HCEC 1CT (cell line): Measurements from ENCODE around the gene ESPL1.
"Not testable (repeated sequence)": the region's sequence is repeated elsewhere in the genome, so short reads cannot be mapped to it uniquely, and the experiment has no call there.

Source experiments
- DNase-seq: peaks from one replicate; pipeline ENCODE4 v3.0.0-alpha.2; 2017

Gene ESPL1

DNA sequence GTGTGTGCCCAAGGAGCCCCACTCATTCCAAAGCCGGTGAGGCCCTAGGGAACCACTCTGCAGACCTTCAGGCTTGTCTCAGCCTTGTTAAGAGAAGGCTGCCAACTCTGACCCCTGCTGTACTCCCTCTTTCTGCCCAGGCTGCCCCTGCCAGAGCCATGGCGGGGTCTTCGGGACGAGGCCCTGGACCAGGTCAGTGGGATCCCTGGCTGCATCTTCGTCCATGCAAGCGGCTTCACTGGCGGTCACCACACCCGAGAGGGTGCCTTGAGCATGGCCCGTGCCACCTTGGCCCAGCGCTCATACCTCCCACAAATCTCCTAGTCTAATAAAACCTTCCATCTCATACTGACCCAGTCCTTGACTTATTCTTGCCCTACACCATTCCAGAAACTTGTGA is 38.7 kb downstream of the ESPL1 start:
- no peak for DNase-seq

DNA sequence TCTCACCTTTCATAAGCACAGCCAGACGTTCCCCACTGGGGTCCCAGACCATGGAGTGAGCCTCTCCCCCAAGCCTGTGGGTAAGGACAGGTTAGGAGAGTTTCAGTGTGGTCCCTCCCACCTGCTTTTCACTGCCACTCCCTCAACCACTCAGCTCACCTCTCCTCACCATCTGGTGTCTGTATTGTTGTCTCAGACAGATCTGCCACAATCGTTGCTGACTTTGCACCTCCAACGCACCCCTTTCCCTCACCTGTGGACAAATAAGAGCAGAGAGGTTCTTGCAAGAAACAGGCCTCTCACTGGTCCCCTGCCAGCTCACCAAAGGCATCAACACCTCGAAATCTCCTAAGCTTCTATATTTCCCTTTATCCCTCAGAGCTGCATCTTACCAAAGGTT is 40.2 kb downstream of the ESPL1 start:
- DNase-seq: no peak

DNA sequence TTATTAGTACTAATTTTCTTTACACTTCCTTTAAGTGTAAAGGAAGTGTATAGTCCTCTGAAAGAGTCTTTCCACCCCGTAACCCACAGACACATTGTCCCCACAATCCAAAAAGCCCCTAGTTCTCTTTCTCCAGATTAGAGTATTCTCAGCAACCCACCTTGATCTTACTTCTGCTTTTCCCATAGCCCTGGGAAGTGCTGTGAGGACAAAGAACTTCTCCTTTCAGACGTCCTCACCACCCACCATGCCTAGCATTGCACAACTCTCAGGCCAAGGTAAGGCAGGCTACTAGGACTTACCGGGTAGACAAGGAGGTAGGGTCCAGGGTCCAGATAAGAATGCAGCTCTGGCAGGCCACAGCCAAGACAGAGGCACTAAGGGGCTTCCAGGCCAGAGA is 45.9 kb downstream of the ESPL1 start:
- no peak for DNase-seq

DNA sequence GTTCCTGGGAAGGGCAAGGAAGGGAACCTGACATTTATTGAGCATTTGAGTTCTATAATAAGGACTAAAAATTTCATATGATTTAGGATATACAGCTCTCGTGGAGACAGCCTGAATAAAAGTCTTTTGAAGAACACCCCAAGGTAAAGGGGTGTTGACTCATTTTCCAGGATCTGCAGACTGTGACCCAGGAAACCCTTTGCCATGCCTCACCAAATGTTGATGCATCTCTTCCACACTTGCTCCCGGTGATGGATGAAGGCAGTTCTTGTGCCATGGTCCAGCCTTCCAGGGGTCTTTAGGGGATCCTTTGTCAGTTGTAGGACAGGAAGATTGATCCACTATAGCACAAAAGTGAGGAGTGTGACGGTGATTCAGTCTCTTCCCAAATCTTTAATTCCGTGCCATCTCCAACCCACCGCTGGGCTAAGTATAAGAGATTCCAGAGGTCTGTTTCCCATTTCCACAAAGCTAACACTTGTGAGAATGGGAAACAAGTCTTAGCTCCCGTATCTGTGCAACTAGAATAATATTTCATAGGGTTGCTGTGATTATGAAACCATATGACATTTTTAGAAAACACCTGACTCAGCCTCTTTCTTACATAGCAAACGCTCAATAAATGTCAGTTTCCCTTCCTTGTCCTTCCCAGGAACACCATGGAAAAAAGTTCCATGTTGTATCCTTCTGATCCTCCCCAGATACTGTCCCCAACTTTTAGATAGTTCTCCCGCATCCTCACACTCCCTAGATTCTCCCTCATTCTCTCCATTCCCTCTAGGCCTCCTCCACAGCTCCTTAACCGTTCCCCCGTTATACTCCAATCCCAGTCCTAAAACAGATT is 52.5 kb downstream of the ESPL1 start:
- no peak for DNase-seq

DNA sequence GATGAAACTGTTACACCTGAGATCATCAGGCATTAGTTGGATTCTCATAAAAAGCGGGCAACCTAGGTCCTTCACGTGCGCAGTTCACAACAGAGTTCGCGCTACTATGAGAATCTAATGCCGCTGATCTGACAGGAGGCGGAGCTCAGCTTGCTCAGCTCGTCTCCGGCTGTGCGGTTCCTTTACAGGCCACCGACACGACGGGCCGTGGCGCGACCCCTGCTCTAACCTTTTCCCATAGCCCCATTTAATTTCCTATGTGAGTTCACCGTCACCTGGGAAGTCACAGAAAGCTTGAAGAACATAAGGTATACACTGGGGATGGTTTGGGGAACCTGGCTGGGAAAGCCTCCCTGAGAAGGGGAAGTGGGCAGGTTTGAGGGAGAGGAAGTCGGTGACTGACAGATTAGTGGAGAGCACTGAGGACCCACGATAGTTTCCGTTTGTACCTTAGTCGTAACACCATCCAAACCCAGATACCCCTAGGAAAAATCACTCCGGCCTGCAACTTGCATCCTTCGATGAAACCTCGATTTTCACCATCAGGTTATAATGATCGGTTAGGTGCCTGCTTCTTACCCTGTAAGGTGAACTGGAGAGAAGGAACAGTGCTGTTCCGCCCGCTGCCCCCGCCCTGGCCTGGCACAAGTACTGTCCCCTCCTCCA is 56.1 kb downstream of the ESPL1 start:
- DNase-seq: no peak

DNA sequence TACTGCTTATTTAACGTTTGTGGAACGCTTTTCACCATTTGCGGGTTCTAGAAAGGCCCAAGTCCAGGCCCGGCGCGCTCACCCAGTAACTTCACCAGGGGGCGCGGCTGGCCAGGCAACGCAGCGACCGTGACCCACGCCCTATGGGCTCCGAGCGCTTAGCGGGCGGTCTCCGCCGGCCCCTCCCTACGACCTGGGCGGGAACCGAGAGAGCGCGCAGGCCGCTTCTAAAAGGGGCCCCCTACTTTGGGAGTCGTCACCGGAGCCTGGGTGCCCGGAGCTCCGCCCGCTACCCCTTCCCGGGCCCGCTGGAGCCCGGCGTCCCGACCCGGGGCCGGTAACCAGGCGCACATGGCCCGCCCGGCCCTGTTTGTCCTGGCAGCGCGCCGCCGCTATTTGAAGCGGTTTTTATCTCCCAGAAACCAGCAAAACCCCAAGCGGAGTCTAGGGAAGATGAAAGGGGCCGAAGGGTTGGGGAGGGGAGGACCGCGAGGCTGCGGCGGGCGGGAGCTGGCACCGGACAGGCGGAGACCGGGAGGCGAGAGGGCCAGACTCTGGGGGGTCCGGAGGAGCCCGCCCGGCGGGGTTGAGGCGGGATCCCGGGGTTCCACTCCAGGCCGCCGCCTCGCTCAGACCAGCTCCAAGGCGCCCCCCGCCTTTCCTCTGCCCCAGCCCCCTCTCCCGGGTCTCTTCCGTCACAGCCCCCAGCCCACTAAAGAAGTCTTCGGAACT is 56.8 kb downstream of the ESPL1 start:
- DNase-seq: peak; percentile 94

DNA sequence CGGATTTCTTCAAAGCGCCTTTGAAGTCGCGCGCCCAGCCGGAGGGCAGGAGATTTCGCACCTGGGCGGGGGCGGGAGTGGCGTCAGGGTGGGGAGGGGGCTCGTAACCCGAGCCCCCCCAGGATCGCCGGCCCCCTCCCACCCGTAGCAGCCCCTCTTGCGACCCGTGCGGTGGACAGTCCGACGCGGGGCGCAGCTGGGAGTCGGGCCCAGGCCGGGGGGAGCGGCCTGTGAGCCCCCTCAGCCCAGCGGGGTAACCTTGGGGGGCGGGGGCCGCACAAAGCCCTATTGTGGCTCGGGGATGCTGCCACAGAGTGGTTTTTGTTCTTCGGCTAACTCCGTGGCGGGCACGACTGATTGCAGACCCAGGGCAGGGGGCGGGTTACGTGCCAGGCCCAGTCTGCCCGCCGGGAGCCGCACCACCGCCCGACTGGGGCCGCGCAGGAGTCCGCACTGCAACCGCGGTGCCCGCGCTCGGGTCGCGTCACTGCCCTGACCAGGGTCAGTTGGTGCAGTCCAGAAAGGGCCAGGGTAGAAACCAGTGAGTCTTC is 57.5 kb downstream of the ESPL1 start:
- DNase-seq: no peak

DNA sequence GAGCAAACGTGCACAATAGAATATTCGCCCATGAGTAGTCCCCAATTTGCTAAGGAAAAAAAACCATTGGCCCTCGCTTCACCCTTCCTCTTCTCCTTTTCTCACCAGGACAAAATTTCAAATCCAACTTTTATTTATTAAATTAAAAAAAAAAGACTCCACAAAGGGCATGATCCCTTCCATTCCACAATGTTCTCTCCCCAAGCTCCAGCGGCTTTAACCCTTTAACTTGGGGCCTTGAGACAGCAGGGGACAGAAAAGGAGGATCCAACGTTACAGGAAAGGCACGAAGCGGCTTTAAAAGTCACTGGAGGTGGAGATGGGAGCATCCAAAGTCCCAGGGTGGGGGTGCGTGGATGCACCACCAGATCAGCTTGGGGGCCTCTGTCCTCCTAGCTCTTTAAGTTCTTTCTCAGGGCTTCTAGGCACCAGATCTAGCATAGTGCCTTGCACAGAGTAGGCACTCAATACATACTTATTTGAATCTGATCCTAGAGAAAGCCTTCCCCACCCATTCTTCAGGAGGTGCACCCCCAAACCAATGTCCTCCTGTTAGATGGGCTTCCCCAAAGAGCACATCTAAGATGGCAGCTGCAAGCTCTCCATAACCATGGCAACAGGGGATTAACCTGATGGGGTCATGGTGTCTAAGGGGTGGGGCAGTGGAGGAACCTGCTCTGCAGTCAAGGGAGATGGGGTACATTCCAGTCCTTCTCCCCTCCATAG is 58.5 kb downstream of the ESPL1 start:
- no peak for DNase-seq

DNA sequence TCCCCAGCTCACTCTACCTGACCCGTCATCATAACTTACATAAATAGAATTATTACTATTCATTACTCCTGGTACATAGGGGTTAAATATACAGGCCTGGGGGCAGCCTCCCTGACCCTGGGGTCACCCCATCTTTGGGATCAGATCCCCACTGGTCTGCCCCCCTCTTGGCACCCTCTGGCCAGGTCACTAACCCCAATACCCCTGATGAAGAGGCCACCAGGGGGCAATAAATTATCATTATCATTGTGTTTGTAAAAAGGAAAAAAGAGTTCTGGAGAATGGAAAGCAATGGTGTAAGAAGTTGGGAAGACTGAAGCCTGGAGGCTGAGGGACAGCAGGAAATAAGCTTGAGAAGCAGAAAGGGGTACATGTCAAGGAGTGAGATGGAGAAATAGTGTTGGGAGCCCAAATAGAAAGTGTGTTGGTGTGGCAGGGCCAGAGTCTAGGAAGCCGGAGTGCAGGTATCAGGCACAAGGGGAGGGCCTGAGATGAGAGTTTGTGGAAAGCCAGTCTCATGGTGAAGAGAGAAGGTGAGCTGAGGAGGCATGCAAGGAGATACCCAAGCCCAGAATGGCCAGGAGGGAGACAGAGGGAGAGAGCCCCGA is 59.4 kb downstream of the ESPL1 start:
- peak; percentile 30 for DNase-seq

DNA sequence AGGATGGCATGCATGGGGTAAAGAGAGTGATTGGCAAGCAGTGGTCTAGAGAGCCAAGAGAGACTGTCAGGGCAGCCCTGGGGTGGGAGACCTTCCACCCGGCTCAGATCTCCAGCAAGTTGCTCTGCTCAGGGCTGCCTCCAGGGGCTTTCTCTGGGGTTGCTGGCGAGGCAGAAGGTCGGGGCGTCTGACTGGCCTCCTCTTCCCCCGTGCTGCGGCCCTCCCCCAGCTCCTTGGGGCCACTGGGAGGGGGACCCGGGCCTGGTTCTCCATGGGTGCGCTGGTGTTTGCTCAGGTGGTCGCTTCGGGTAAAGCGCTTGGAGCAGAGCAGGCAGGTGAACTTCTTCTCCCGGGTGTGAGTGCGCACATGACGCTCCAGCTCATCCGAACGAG is 59.9 kb downstream of the ESPL1 start:
- DNase-seq: no peak

DNA sequence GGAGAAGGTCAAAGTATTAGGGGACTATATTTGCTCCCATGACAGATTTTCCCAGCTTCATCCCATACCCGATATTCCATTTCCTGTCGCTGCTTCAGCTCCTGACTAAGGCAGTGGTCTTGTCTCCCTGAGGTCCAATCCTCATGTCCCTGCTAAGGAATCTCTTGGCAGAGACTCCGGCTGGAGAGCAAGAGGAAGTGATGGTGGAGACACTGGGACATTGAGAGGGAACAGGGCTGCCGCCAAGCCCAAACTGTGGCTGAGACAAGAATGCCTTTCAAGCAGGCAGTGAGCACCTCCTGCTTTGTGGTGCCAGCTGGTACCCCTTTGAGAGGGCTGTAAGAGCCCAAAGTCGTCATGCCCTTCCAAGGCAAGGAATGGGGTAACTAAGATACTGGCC is 62.6 kb downstream of the ESPL1 start:
- DNase-seq: no peak

DNA sequence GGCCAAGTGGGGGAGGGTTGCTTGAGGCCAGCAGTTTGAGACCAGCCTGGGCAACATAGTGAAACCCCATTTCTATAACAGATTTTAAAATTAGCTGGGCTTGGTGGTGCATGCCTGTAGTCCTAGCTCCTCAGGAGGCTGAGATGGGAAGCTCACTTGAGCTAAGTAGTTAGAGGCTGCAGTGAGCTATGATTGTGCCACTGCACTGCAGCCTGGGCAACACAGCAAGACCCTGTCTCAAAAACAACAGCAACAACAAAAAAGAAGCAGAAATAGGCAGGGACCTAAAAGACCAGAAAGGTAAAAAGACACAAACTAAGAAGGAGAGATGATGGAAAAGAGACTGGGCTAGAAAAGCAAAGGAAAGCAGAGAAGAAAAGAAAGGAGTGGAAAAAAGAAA is 64.2 kb downstream of the ESPL1 start:
- DNase-seq: not testable (repeated sequence)

DNA sequence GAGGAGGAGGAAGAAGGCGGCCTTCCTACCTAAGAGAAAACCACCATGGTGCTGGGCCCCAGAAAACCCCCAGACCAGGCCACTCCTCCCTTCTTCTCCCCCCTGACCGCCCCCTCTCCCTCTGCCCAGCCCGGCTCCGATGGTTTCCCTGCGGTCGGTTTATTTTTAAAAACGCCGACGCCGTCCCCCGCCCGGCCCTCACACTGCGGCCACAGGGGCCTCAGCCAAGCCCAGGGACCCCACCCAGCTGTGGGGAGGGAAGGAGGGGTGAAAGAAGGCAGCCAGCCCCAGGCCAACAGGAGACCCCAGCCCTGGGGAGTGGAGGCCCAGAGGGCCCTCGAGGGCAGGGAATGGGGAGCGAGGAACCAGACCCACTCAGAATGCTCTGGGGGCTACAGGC is 64.6 kb downstream of the ESPL1 start:
- DNase-seq: no peak

DNA sequence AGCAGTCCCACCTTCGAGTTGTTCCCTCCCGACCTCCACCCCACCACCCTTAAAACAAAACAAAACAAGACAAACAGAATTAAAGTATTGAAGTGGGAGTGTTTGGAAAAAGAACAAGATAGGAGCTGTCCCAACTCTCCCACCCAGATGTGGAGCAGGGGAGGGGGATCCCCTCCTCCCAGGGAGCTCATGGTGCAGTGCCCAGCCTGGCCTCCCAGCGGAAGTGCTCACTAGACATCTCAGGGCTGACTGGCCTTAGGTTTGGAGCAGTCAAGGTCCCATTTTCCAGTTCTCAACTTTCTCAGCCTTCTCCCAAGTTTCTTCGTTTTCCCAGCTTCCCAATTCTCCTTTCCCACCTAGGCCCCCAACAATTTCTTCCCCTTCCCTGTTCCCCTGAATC is 65.2 kb downstream of the ESPL1 start:
- DNase-seq: no peak

DNA sequence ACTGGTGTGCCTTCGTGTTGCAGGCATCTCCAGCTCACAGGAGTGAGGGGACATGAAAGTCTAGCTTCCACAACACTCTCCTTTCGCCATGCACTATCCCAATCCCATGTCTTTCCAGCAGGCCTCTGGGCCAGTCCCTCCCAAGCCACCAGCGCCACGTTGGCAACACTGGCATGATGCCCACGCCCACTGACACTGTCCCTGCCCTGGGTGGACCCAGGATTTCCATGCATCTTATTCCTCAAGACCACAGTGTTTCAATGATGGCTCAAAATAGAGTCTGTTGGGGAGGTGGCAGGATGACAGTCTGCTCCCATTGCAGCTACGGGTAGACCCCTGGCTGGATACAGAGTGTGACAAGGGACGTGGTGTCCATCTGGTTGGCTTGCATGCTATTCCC is 65.7 kb downstream of the ESPL1 start:
- DNase-seq: no peak

DNA sequence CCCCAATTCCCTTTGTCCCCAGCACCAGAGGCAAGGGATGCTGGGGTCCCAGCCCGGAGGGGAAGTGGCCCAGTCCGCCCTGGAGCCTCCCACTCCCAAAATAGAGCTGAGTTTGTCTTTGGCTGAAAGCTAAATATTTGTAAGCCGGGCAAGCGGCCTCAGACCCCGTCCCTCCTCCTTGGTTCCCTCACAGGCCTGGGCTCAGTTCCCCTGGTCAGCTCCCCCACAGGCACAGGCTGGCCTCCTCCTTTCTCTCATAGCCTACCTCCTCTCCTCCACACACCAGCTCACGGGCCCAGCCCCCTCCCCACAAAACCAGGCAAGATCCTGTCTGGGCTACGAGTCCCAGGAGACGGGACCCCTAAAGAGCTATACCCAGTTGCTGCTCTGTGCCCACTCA is 66.7 kb downstream of the ESPL1 start:
- DNase-seq: no peak

DNA sequence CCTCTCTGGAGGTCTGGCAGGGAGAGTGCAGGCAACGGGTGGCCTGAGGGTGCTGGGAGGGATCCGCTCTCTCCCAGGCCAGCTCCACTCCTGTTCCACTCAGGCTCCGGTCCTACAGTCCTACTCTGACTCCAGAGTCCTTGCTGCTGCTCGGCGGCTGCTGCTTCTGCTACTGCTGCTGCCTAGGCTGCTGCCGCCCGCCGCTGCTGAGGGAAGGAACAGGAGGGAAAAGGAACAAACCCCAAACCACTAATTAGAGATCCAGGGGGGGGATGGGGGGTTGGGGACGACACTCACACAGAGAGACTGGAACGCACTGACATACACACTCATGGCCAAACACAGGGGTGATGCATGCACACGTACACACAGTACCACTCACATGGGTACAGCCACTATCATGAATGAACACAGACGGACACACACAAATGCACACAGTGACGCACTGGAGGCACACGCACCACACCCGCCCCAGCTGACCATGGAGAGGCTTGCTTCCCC is 68.1 kb downstream of the ESPL1 start, which contains the start of gene SP7:
Gene SP7, minus strand, starts transcription at position 174 of the 501 bp plus-strand sequence. CDS start 708 bp downstream, outside the sequence.
- no peak for DNase-seq

DNA sequence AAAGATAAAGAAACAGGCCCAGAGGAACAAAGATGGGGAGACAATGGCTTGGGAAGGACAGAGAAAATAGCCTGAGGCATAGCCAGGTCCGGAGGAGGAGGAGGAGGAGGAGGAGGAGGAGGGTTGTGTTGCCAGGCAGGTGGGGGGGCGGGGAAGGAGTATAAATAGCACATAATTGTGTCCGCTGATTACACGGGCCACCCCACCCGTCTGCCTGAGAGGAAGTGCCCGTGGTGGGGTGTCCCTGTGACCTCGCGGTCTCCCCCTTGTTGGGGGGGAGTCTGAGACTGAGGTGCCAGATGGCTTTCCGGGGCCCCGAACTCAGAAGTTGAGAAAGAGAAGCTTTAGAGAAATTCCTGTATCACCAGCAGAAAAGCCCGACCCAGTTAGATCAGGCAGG is 69.9 kb downstream of the ESPL1 start:
- DNase-seq: no peak

DNA sequence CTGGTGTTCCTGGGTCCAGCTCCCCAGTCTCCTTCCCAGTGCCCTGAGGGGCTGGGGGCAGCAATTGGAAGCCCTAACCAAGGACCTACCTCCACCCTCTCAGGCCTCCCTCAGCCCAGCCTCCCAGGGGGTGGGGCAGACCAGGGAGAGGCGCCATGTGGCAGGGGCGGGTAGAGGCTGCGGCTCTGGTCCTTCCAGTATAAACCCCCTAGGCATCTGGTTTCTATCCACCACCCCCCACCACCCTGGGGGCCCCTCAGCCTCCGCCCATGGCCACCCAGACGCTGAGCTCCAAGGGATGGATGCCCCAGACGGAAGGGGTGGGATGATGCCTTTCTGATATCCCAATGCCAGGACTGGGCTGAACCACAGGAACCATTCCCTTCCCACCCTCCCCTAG is 70.8 kb downstream of the ESPL1 start:
- DNase-seq: no peak

DNA sequence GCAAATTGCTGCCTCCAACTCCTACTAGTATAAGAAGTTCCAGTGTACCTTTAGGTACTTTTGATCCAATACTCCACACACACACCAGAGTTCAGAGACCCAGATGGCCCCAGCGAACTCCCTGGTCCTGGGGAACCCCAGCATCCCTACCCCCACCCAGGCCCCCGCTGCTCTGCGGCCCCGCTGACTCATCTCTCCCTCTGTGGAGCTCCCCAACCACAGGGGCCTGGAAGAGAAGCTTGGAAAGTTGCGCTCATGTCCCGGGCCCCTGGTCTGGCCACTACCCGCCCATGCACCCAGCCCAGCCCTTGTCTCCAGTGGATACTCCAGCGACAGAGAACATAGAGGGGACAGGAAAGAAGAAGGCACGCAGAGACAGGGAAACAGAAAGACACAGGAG is 72.3 kb downstream of the ESPL1 start:
- DNase-seq: no peak
